ENCODE measurements around the gene EFCAB11. TPM values are rescaled to one million over a fixed set of nuclear protein-coding genes. Genes with fewer than 3 reads are reported as not detected.

Gene EFCAB11
- total RNA-seq, 1 experiment from 2014 or later: 36.2 TPM

- Histone ChIP-seq H3K9me3 (no peaks in the 10 kb centered on the region), H3K36me3 (ENCODE audit: control insufficient read depth, insufficient read depth, low read length) (no peaks in the 10 kb centered on the region), H3K27me3 (replicated peaks; ENCODE audit: control insufficient read depth, insufficient read depth, low read length) (no peaks in the 10 kb centered on the region), H3K4me1 (peaks cover 43% of the 10 kb centered on the region), H3K4me3 (ENCODE audit: low read depth, low read length) (no peak overlapping the region)
- Mint-ChIP-seq H3K4me3 (ENCODE audit: unreplicated experiment) (peak overlapping the region; percentile 22), H3K27me3 (ENCODE audit: insufficient read depth, unreplicated experiment) (no peaks in the 10 kb centered on the region), H3K27ac (ENCODE audit: unreplicated experiment) (peak overlapping the region; percentile 87), H3K9me3 (ENCODE audit: unreplicated experiment) (peaks cover 11% of the 10 kb centered on the region), H3K4me1 (ENCODE audit: low read depth, unreplicated experiment) (peaks cover 7% of the 10 kb centered on the region), H3K36me3 (ENCODE audit: insufficient read depth, unreplicated experiment) (no peaks in the 10 kb centered on the region)
- DNase-seq: peak; percentile 40 to 56
- intact Hi-C loops (cut with micrococcal nuclease; ENCODE audit: unreplicated experiment): no loop called here
- no TSS peak for BruUV-seq (replicated peaks)
- ChIA-PET POLR2A (no interaction called here), CTCF (no interaction called here)
- TF ChIP-seq, protein P1, sequence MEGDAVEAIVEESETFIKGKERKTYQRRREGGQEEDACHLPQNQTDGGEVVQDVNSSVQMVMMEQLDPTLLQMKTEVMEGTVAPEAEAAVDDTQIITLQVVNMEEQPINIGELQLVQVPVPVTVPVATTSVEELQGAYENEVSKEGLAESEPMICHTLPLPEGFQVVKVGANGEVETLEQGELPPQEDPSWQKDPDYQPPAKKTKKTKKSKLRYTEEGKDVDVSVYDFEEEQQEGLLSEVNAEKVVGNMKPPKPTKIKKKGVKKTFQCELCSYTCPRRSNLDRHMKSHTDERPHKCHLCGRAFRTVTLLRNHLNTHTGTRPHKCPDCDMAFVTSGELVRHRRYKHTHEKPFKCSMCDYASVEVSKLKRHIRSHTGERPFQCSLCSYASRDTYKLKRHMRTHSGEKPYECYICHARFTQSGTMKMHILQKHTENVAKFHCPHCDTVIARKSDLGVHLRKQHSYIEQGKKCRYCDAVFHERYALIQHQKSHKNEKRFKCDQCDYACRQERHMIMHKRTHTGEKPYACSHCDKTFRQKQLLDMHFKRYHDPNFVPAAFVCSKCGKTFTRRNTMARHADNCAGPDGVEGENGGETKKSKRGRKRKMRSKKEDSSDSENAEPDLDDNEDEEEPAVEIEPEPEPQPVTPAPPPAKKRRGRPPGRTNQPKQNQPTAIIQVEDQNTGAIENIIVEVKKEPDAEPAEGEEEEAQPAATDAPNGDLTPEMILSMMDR (IDR thresholded peaks at IDR 0.05; ENCODE audit: insufficient read depth in 1 of 2, low read depth in 1 of 2, low read length in 1 of 2, severe bottlenecking in 1 of 2, unreplicated experiment in 1 of 2): no peak
These were observed 109.2 kb downstream of the EFCAB11 start for GRCh38 chr14:89845346-89845745.

GRCh38 chr14:89844508-89844907 is 110.0 kb downstream of the EFCAB11 start:
- Histone ChIP-seq H3K27me3 (replicated peaks; ENCODE audit: control insufficient read depth, insufficient read depth, low read length) (no peaks in the 10 kb centered on the region), H3K36me3 (ENCODE audit: control insufficient read depth, insufficient read depth, low read length) (no peaks in the 10 kb centered on the region), H3K9me3 (no peaks in the 10 kb centered on the region), H3K4me3 (ENCODE audit: low read depth, low read length) (no peak overlapping the region), H3K4me1 (peaks cover 43% of the 10 kb centered on the region)
- Mint-ChIP-seq H3K27me3 (ENCODE audit: insufficient read depth, unreplicated experiment) (no peaks in the 10 kb centered on the region), H3K4me3 (ENCODE audit: unreplicated experiment) (no peak overlapping the region), H3K9me3 (ENCODE audit: unreplicated experiment) (peaks cover 11% of the 10 kb centered on the region), H3K27ac (ENCODE audit: unreplicated experiment) (no peak overlapping the region), H3K36me3 (ENCODE audit: insufficient read depth, unreplicated experiment) (no peaks in the 10 kb centered on the region), H3K4me1 (ENCODE audit: low read depth, unreplicated experiment) (peaks cover 7% of the 10 kb centered on the region)
- intact Hi-C loops (cut with micrococcal nuclease; ENCODE audit: unreplicated experiment): no loop called here
- ChIA-PET POLR2A (no interaction called here), CTCF (no interaction called here)
- no TSS peak for BruUV-seq (replicated peaks)
- TF ChIP-seq, protein P1 (IDR thresholded peaks at IDR 0.05; ENCODE audit: insufficient read depth in 1 of 2, low read depth in 1 of 2, low read length in 1 of 2, severe bottlenecking in 1 of 2, unreplicated experiment in 1 of 2): no peak
- no peak for DNase-seq

DNA sequence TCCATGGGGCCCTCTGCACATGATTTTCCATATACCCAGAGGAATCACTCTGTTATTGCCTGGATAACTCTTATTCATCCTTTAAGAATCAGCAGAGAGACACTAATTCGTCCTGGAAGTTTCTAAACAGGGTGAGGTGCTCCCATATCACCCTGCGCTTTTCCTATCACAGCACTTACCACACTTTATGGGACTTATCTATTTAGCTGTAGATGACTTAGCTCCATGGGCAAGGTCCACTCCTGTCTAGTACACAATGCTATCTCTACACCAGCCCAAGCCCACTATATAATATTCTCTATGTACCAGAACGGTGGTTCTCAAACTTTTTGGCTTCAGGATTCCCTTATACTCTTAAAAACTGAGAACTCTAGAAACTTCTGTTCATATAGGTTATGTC is 111.7 kb downstream of the EFCAB11 start:
- no peaks in the 10 kb centered on the region for H3K9me3 ChIP-seq
- DNase-seq: peak; percentile 28 to 44
- H3K4me1 Mint-ChIP-seq (ENCODE audit: low read depth, unreplicated experiment): peaks cover 7% of the 10 kb centered on the region
- H3K27me3 Mint-ChIP-seq (ENCODE audit: insufficient read depth, unreplicated experiment): no peaks in the 10 kb centered on the region
- ChIA-PET CTCF (no interaction called here), POLR2A (no interaction called here)
- no peak overlapping the region for H3K4me3 ChIP-seq (ENCODE audit: low read depth, low read length)
- peaks cover 11% of the 10 kb centered on the region for H3K9me3 Mint-ChIP-seq (ENCODE audit: unreplicated experiment)
- intact Hi-C loops (cut with micrococcal nuclease; ENCODE audit: unreplicated experiment): no loop called here
- no peaks in the 10 kb centered on the region for H3K27me3 ChIP-seq (replicated peaks; ENCODE audit: control insufficient read depth, insufficient read depth, low read length)
- H3K4me1 ChIP-seq: peaks cover 43% of the 10 kb centered on the region
- TF ChIP-seq, protein P1 (IDR thresholded peaks at IDR 0.05; ENCODE audit: insufficient read depth in 1 of 2, low read depth in 1 of 2, low read length in 1 of 2, severe bottlenecking in 1 of 2, unreplicated experiment in 1 of 2): no peak
- peak overlapping the region; percentile 31 for H3K4me3 Mint-ChIP-seq (ENCODE audit: unreplicated experiment)
- no peaks in the 10 kb centered on the region for H3K36me3 ChIP-seq (ENCODE audit: control insufficient read depth, insufficient read depth, low read length)
- peak overlapping the region; percentile 45 for H3K27ac Mint-ChIP-seq (ENCODE audit: unreplicated experiment)
- no TSS peak for BruUV-seq (replicated peaks)
- no peaks in the 10 kb centered on the region for H3K36me3 Mint-ChIP-seq (ENCODE audit: insufficient read depth, unreplicated experiment)
